Activated B cell treated with CpG ODN at 0.5 μM for 24 hours (primary cell): ENCODE data around the gene PUS3. TPM values are rescaled to one million over a fixed set of nuclear protein-coding genes. Genes with fewer than 3 reads are reported as not detected.

ENCODE experiments used
- ATAC-seq: fragments of 200-7000 bp; cut with Tn5 transposase; one replicate; pipeline ENCODE4 v1.10.0; 2021; ENCODE audit warnings: low read depth, mild to moderate bottlenecking, moderate library complexity
- CTCF ChIA-PET: fragments of 350-600 bp; sonication (Branson Sonifier 250); formaldehyde crosslinking; loops from one replicate; lab custom pipeline; 2021; ENCODE audit warnings: antibody characterized with exemption; lab: Charles Lee
- POLR2A ChIA-PET: fragments of 350-600 bp; sonication (Branson Sonifier 250); formaldehyde crosslinking; loops from one replicate; lab custom pipeline; 2021; ENCODE audit warnings: antibody characterized with exemption; lab: Charles Lee
- DNase-seq: peaks from one replicate; pipeline ENCODE4 v3.0.0; 2022
- H3K27ac Mint-ChIP-seq: one replicate; pipeline ENCODE4 v1.8.0; 2020; ENCODE audit warnings: mixed read lengths
- H3K27me3 Mint-ChIP-seq: one replicate; pipeline ENCODE4 v1.8.0; 2021; ENCODE audit warnings: mixed read lengths
- H3K36me3 Mint-ChIP-seq: one replicate; pipeline ENCODE4 v1.8.0; 2021; ENCODE audit warnings: low read depth, mixed read lengths
- H3K4me1 Mint-ChIP-seq: one replicate; pipeline ENCODE4 v1.8.0; 2021; ENCODE audit warnings: mixed read lengths
- H3K4me3 Mint-ChIP-seq: one replicate; pipeline ENCODE4 v1.8.0; 2020; ENCODE audit warnings: mild to moderate bottlenecking, mixed read lengths
- H3K9me3 Mint-ChIP-seq: one replicate; pipeline ENCODE4 v1.8.0; 2020; ENCODE audit warnings: mixed read lengths
- CTCF ChIP-seq: fragments of 200-600 bp; IDR thresholded peaks from one replicate; pipeline ENCODE4 v1.8.0; 2022; ENCODE audit warnings: antibody characterized with exemption, mild to moderate bottlenecking
- intact Hi-C: fragments of 100-400 bp; cut with micrococcal nuclease; formaldehyde crosslinking; loops from one replicate; pipeline ENCODE4 v1.15.1; 2024
- total RNA-seq: library from RNA; stranded (reverse); gene quantifications from 2 replicates; pipeline ENCODE4 v1.2.3, GENCODE V29; 2022

PUS3 gene
- total RNA-seq, 1 donor from 2014 or later = 10.2 TPM

GRCh38 chr11:125874556-125875124 lies 28.4 kb downstream of the PUS3 start:
- H3K4me3 Mint-ChIP-seq = no peak overlapping the region
- H3K27me3 Mint-ChIP-seq = no peaks in the 10 kb centered on the region
- H3K4me1 Mint-ChIP-seq = peaks cover 10% of the 10 kb centered on the region
- ChIA-PET CTCF (interaction anchor here (0.6 to 1.6 kb wide), 6 partner anchors 13 to 528 kb away, joined by 3 to 6 read pairs (median 3); partner anchors contain the start of gene HYLS1), POLR2A (no interaction called here)
- intact Hi-C loops = loop anchor here (1.0 to 5.0 kb wide), 5 partner anchors 150 to 912 kb away; partner anchors contain the start of genes CHEK1 and PKNOX2
- ATAC-seq = peak; percentile 58
- H3K27ac Mint-ChIP-seq = no peak overlapping the region
- TF ChIP-seq CTCF = no peak
- peaks cover 4% of the 10 kb centered on the region for H3K36me3 Mint-ChIP-seq
- H3K9me3 Mint-ChIP-seq = peaks cover 13% of the 10 kb centered on the region
- no peak for DNase-seq

DNA sequence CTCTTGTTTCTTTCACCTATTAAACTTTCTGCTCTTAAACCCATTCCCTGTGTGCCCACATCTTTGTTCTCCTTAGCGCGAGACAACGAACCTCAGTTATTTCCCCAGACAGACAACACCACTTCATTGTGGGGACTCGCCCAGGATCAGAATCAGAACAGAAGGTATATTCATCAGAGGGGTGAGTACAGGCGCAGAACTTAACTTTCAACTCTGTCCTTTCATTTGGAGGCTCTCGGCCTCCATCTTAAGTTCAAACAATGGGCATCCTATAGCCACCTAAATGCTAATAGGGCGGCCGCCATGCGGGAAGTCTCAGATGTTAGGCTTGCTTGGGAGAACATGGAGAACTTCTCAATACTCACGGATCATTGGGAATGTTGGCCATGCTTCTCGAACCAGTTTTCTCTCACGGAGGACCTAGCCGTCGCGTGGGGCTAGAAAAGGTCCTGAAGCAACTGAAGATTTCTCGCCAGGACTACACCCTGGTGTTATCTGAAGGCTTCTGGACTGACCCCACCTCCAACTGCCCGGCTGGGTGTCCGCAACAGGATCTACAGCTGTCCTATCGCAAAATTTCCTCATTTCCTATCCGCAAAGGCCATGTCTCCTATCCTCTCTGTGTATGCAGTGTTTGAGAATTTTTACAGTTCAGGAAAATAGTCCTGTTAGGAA lies 29.0 kb downstream of the PUS3 start:
- ATAC-seq (no peak), DNase-seq (no peak)
- Mint-ChIP-seq H3K4me1 (peaks cover 10% of the 10 kb centered on the region), H3K9me3 (peaks cover 13% of the 10 kb centered on the region), H3K36me3 (peaks cover 4% of the 10 kb centered on the region), H3K4me3 (no peak overlapping the region), H3K27ac (no peak overlapping the region), H3K27me3 (no peaks in the 10 kb centered on the region)
- intact Hi-C loops = loop anchor here (1.0 to 5.0 kb wide), 5 partner anchors 150 to 912 kb away; partner anchors contain the start of genes CHEK1 and PKNOX2
- CTCF ChIA-PET = interaction anchor here (1.1 to 1.2 kb wide), 2 partner anchors 440 to 451 kb away, joined by 3 to 4 read pairs; no protein-coding TSS in a partner anchor
- no peak for TF ChIP-seq CTCF
- POLR2A ChIA-PET = no interaction called here

DNA sequence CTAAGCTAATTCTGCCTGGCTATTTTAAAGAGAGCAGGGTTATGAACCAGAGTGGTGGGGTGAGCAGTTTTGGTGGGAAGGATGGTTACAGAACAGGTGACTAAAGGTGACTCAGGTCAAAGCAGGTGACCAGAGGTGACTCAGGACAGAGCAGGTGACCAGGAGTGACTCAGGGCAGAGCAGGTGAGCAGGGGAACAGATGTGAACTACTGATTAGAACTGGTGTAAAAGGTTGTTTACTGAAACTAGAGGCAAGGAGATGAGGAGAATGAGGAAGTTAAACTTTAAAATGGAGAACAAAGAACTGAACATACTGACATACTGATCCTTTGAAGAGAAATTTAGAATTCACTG lies 30.9 kb downstream of the PUS3 start:
- ChIA-PET POLR2A (no interaction called here), CTCF (no interaction called here)
- no peak for DNase-seq
- Mint-ChIP-seq H3K9me3 (peaks cover 13% of the 10 kb centered on the region), H3K36me3 (peaks cover 4% of the 10 kb centered on the region), H3K27me3 (no peaks in the 10 kb centered on the region), H3K4me1 (peaks cover 10% of the 10 kb centered on the region), H3K27ac (peak overlapping the region; percentile 19), H3K4me3 (no peak overlapping the region)
- intact Hi-C loops = loop anchor here (5.0 kb wide), 1 partner anchor 710 kb away; the partner anchor contains the start of gene PKNOX2
- TF ChIP-seq CTCF = no peak
- ATAC-seq = no peak

DNA sequence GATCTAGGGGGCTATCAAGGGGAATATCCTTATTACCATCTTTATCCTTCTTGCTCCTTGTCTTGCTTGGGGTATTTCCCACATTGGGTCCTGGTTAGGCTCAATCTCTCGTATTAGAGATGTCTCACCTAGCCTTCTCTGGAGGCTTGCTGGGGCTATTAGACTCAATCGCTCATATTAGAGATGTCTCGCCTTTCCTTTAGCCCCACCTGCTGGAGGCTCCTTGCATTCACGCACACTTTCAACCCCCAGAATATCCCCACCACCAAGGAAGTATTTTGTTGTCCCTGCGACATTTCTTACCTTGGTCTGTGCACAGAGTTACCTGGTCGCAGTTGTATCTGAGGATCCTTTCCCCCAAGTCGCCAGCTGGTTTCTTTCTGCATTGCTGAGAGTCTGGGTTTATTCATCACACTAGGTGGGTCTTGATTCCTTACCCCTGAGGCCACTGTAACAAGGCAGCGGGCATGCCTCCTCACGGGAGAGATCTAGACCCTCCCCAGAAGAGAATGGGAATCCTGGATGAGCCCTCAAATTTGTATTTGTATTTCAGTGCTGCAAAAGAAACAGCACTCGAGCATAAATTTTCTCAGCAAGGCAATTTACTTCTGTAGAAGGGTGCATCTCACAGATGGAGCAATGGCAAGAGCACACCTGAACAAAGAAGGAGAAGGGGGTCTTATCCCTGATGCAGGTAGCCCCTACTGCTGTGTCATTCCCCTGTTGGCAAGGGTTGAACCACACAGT lies 31.4 kb downstream of the PUS3 start:
- no peak for DNase-seq
- Mint-ChIP-seq H3K4me3 (no peak overlapping the region), H3K36me3 (peaks cover 4% of the 10 kb centered on the region), H3K9me3 (peaks cover 13% of the 10 kb centered on the region), H3K27me3 (no peaks in the 10 kb centered on the region), H3K27ac (peak overlapping the region; percentile 19), H3K4me1 (peaks cover 10% of the 10 kb centered on the region)
- TF ChIP-seq CTCF = no peak
- ChIA-PET POLR2A (interaction anchor here (0.7 kb wide), 1 partner anchor 303 kb away, joined by 3 read pairs; no protein-coding TSS in a partner anchor), CTCF (no interaction called here)
- intact Hi-C loops = loop anchor here (5.0 kb wide), 1 partner anchor 709 kb away; the partner anchor contains the start of gene PKNOX2
- no peak for ATAC-seq
